Panc1 (cell line): ENCODE results near the gene P2RY13.

ENCODE experiments used
- CTCF ChIP-seq: fragments of 450-650 bp; IDR thresholded peaks from 2 replicates; pipeline ENCODE4 v1.5.1; 2017; ENCODE audit warnings: mild to moderate bottlenecking
- SIN3A ChIP-seq: IDR thresholded peaks from 2 replicates; pipeline ENCODE4 v1.6.1; 2012; ENCODE audit warnings: low read depth, mild to moderate bottlenecking, low read length, moderate library complexity, borderline replicate concordance; ENCODE audit not compliant: insufficient read depth

- TF ChIP-seq CTCF (no peak), SIN3A (no peak)
Measured at GRCh38 chr3:151320131-151320530, 9.2 kb downstream of the P2RY13 start.
